GM19193 (cell line): ENCODE measurements around the gene MB.

Source experiments
- POLR2A ChIP-seq: IDR thresholded peaks from 4 replicates; pipeline ENCODE4 v1.6.1; 2011; ENCODE audit not compliant: insufficient read depth, insufficient read length; ENCODE audit errors: extremely low read depth

Gene MB

GRCh38 chr22:35582861-35583670, 34.1 kb downstream of the MB start:
- no peak for TF ChIP-seq POLR2A

GRCh38 chr22:35582218-35582860, 34.8 kb downstream of the MB start:
- no peak for TF ChIP-seq POLR2A

GRCh38 chr22:35581023-35581413, 36.1 kb downstream of the MB start:
- no peak for TF ChIP-seq POLR2A

- no peak for TF ChIP-seq POLR2A
These were observed 36.6 kb downstream of the MB start for GRCh38 chr22:35580351-35581022.

- no peak for TF ChIP-seq POLR2A
These were observed 38.1 kb downstream of the MB start for GRCh38 chr22:35578836-35579575.

- no peak for TF ChIP-seq POLR2A
These were observed 39.1 kb downstream of the MB start for GRCh38 chr22:35577799-35578659.

- TF ChIP-seq POLR2A = no peak
These were observed 40.5 kb downstream of the MB start for GRCh38 chr22:35576671-35577070.

GRCh38 chr22:35575116-35575748, 41.9 kb downstream of the MB start:
- TF ChIP-seq POLR2A = no peak

GRCh38 chr22:35572556-35572955, 44.6 kb downstream of the MB start:
- TF ChIP-seq POLR2A = no peak

GRCh38 chr22:35570686-35571194, 46.4 kb downstream of the MB start:
- no peak for TF ChIP-seq POLR2A

- no peak for TF ChIP-seq POLR2A
These were observed 47.2 kb downstream of the MB start for GRCh38 chr22:35569916-35570315.

GRCh38 chr22:35568751-35569739, 48.1 kb downstream of the MB start:
- TF ChIP-seq POLR2A = no peak
